GM04504 (cell line): ENCODE measurements around the gene PTPRG.
A peak's percentile ranks its signal among the peaks of the same experiment; 100 is the strongest.

Source experiments
- DNase-seq: peaks from one replicate; pipeline ENCODE4 v3.0.0-alpha.2; 2012; ENCODE audit warnings: low read depth

Gene PTPRG

DNA sequence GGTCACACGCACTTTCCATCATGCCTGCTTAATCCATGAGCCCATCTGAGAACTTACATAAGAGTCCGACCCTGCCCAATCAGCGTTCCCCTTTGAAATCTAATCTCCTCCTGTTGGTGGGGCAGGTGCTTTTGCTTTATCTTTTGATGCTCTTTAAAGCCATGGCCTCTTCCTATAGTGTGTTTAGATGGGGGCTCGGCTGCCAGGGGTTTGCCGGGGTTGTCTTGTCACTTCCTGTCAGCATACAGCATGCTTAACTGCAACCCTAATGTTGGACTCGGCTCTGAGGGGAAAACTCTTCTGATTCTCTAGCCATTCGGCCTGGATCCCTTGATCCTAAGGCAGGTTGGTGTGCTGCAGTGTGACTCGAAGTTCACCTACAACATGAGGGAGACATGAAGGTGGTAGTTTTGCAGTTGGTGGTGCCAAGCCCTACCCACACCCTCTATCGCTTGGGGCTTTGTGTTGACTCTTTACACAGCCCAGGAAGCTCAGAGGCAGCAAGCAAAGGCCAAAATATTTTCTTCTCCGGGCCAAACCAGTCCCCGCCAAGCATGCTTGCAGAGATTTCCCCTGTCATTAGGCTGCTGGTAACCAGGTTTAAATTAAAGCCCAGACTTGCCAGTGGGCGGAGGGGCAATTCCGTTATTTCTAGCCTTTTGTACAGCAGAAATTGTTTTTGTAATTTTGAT lies 593.2 kb downstream of the PTPRG start:
- DNase-seq = no peak

DNA sequence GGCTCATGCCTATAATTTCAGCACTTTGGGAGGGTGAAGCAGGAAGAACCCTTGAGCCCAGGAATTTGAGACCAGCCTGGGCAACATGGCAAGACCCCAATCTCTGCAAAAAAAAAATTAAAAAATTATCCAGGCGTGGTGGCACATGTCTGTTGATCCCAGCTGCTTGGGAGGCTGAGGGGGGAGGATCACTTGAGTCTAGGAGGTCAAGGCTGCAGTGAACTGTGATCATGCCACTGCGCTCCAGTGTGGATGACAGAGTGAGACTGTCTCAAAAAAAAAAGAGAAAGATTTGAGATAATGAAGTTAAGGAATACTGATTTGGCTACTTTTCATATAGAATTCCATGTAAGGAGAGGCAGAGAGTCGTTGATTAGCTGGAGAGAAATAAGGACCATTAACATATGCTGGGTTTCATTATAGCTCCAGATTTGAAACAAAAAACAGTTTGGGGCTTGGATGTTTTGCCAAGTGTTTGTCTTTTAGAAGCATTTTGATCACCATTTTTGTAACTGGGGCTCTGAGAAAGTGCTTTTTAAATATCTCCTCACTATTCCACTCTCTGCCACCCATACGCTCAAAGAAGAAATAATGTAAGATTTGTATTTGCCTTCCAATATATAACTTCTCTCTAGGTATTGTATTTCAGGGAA lies 597.8 kb downstream of the PTPRG start:
- no peak for DNase-seq

DNA sequence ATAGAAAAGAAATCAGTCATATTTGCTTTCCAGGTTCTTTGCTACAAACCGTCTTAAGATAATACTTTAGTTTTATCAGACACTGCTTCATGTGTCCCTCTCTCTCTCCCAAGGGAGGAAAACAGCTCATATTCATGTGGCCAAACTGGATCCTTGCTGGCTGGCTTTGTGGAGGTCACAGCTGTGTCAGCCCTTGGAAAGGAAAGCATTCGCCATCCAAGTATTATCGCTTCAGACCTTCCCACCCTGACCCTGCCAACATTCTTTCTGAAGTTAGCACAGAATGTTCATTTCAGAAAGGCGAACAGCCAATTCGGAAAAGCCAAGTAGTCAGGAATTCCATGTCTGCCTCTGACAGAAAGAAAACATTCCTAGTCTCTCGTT lies 598.3 kb downstream of the PTPRG start:
- DNase-seq = peak; percentile 49

DNA sequence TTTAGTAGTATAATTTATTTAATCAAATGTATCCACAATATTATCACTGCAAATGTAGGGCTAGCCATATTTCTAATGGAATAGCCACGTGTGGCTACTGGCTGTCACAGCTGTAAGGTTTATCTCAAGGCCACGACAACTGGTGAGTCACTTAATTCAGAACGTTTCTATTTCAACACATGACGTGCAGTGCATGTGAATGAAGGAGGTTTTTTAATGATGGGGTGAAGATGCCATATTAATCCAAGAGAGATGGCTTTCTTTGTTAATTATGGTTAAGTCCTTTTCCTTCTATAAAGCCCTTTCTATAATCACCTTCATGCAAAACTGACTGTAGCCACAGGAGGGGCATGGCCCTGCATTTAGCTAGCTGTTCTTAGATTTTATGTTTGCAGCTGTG lies 600.0 kb downstream of the PTPRG start:
- peak; percentile 42 for DNase-seq

DNA sequence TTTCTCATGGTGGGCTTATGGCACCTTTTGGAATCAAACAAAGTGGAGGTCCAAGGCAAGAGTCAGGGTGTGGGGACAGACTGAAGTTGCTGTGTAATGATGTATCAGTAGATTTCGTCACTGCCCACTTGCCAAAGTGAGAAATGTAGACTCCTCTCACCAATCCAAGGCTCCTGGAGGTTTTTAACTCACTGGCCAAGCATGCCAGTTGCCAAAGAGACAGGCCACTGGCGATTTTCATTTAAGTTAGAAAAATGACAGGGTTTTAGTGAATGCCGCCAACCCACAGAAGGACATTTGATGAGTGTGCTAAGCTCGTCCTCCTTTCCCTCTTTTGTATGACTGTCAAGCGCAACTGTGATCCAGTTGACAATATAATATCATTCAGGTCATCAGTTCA lies 602.8 kb downstream of the PTPRG start:
- DNase-seq = no peak

DNA sequence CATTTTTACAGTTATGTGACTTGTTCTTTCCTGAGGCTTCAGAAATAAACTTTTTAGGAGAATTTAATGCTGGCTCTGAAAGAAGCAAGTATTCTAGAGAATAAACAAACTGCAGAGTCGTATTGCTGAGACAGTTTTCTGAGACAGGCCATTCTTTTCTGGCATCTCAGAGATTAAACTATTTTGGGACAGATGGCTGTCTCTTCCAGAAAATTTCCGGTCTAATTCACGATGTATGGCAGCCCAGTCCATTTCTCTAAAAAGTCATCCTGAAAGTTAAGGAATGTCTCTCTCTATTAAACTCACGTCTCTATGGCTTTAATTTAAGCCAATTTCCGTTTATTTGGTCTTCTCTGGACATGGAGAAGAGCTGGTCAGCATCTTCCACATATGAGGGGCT lies 603.4 kb downstream of the PTPRG start:
- no peak for DNase-seq

DNA sequence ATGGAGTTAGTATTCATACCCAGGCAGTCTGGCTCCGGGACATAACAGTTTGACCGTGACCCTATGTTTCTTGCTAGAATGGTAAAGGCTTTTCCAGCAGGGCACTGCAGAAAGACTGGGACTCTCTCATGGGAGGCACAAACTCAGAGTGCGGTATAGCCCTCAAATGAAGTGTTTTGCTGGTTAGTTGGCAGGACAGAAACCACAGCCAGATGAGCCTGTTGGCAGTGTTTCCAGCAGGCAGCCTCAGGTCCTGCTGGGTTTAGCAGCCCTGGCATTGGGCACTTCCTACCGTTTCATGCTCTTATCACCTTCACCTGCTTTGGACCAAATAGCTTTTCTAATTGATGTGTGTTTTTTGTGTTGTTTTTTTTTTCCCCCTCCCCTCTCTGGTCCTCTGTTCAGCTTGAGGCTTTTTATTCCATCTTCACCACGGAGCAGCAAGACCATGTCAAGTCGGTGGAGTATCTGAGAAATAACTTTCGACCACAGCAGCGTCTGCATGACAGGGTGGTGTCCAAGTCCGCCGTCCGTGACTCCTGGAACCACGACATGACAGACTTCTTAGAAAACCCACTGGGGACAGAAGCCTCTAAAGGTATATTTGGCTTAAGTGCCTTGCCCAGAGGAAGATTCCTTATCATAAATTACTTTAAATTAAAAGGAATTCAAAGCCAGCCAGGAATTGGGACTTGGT lies 606.3 kb downstream of the PTPRG start:
- no peak for DNase-seq

DNA sequence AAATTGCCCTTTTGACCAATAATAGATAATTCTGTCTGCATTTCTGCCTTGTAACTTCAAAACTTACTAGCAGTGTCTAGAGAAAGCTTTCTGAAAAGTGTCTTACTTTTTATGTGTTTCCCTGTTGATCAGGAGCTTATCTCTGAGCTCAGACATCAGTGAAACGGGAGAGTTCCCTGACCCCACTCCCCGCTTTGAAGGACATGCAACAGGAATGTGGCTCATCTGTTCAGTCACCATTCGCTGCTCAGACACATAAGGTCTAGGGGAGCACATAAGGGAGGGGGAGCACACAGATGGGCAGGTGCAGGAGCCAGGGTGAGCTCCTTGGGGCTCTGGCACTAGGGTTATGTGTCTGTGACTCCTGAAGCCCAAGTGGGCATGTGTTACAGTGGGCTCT lies 607.0 kb downstream of the PTPRG start:
- DNase-seq = no peak

DNA sequence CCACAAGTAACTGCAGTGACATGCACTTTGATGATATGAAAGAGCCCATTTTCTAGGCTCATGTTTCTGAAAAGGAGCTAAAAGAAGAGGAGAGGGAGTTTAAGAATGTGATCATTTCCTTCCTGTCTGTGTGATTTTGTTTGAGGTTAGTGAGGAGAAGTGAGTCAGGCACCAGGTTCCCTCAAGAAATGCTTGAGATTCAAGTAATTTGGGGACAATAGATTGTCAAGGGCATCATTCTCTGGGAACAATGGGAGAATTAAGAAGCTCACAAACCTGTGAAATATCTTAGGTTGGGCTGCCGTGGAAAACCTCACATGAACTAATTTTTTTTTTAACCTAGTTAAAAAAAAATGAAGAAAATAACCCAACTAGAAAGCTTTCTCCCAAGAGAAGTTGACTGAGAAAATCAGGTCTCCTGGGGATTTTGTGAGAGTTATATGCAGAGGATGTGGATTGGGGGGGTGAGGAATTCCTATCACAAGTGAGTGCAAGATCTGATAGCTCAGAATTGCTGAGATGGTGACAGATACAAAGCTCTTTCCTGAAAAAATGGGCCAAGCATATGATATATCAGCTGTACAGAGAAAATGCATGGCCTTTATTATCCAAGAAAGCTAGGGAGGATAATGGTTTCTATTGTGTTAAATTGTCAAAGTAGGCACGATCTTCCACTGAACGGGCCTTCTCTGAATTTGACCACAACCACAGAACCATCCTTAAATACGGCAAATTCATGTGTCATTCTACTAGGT lies 608.7 kb downstream of the PTPRG start:
- DNase-seq = no peak

DNA sequence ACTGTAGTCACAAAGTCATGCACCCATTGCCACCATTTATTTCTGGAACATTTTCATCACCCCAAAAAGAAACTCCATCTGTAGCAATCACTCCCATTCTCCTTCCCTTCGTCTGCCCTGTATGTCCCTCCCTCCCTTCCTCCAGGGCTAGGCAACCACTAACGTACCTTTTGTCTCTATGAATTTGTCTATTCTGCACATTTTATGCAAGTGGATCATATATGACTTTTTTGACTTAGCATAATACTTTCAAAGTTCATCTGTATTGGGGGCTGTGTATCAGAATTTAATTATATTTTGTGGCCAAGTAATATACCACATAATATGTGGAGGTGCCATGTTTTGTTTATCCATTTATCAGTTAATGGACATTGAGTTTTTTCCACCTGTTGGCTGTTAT lies 610.4 kb downstream of the PTPRG start:
- no peak for DNase-seq

DNA sequence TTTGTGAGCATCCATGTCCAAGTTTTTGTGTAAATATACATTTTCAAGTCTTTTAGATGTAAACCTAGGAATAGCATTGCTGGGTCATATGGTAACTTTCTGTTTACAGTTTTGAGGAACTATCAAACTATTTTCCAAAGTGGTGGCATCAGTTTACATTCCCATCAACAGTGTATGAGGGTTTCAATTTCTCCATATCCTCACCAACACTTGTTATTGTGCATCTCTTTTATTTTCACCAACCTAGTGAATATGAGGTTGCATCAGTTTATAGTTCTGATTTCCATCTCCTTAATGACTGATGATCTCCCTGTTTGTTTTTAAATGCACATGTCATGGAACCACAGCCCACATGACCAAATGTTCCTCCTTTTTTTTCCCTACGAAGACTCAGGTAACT lies 610.8 kb downstream of the PTPRG start:
- no peak for DNase-seq

DNA sequence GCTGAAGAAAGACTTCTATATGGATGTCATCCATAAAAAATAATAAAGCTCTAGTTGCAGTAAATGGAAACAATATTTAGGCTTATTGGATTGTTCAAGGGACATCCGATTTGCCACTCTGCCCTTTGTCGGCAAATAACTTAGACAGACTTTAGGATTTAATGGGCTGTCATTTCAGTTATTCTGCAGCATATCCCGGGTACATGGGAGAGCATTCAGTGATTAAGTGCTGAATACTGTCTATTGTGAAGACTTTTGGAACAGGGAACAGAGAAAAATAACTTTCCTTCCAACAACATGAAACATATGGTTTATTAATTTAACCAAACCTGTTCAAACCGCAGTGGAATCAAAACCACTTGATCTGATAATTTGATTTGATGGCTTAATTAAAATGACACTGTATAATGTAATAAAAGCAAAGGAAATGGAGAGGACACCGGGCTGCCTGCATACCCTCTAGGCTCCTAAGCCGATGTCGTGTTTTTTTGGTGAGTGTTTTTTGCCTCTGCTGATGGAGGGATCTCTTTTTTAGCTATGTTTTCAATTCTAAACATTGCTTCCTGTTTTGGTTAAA lies 612.7 kb downstream of the PTPRG start:
- no peak for DNase-seq

DNA sequence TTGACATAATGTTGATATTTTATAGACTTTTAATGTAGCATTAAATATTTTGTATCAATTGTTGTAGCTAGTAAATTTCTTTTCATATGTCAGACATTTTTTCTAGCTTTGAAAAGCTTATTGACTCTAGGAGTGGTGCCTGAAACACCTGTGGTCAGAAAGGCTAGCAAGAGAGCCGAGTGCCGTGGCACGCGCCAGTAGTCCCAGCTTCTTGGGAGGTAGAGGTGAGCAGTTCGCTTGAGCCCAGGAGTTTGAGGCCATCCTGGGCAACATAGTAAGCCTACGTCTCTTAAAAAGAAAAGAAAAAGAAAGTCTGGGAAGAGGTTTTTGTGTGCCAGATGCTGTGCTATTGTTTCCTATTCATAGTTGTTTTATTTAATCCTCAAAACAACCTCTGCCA lies 613.8 kb downstream of the PTPRG start:
- DNase-seq = no peak

DNA sequence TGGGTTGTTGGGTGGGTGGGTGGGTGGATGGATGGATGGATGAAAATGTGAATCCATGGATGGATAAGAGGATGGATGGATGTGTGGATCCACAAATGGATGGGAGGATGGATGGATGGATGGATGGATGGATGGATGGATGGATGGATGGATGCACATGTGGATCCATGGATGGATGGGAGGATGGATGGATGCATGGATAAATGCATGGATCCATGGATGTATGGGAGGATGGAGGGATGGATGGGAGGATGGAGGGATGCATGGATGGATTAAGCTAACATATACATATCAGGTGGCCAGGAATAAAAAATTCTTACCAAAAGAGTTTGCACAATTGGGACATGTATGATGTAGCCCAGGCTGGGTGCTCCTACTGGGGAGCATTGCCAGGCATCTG lies 616.7 kb downstream of the PTPRG start:
- DNase-seq = no peak

DNA sequence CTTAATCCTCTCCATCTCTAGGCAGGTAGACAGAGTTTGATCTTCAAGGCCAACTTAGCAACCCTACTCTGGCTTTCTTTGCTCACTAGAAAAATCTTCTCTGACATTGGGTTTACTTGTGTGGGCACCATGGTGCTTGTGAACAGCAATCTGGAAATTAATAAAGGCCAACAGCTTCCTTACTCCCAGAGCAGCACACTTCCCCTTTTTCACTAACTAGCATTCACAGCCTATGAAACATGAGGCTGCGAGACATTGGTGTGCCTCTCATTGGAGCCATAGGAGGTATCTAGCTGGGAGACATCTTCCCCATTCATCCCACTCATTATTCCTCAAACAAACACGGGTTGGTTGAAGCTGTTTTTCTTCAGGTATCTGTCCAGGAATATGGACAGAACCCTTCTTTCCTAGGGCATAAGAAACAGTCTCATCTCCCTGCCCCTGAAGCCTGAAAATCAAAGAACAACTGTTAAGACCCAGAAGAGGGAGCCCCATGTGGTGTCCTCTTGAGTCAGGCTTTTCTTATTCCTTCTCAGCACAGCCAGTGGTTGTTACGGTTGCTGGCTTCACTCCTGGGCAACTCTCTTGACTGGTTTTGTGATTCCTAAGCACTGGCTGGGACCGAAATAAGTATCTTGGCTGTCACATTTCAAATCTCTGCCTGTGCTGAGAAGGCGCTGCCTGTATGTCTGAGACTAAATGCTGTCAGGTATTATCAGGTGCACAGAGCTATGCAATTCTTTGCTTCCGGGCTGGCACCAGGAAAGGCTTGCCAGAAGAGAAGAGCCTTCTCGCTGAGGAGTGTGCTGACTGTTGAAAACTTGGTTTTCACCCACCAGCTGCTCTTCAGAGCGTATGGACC lies 617.6 kb downstream of the PTPRG start:
- no peak for DNase-seq

DNA sequence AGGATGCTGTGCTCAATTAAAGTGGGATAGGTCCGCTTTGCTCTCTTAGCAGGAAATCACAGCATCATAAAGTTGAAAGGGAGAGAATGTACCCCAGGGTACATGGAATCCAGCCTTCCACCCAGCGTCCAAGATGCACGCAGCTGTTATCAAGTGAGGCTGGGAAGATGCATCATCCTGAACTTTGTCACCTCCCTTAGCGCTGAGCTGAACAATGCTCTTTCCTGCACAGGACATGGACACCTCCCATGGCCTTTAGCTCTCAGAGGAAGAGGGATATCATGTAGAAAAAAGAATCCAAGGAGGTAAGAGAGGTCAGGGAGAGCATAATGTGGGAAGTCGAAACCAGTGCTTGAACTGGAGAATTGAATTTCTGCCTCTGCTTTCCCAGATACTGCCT lies 619.1 kb downstream of the PTPRG start:
- DNase-seq = no peak

DNA sequence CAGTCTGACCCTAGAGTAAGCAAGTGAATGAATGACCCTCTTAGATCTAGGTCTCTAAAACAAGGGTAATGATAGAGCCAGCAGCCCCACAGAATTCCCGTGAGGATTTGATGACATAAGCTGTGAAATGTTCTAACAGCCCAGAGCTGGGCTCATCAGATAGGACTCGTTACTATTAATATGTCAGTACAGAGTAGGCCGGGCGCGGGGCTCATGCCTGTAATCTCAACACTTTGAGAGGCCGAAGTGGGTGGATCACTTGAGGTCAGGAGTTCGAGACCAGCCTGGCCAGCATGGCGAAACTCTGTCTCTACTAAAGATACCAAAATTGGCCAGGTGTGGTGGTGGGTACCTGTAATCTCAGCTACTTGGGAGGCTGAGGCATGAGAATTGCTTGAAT lies 621.7 kb downstream of the PTPRG start:
- no peak for DNase-seq

DNA sequence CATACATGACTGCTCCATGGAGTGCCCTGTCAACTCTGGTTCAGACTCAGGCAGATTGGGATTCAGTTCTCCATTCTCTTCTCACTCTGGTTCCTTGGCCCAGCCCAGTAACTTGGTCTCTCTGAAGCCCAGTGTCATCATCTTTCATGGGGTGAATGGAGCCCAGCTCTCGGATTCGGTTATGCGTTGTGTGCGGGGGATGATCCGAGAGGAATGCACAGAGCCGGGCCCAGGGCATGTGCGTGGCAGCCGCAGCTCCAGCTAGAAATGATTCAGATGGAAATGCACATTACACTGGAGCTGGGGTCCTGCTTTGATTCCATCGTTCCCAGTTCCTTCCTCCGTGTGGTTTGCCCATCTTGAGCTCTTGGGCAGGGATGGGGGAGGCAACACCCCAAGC lies 622.6 kb downstream of the PTPRG start:
- no peak for DNase-seq

DNA sequence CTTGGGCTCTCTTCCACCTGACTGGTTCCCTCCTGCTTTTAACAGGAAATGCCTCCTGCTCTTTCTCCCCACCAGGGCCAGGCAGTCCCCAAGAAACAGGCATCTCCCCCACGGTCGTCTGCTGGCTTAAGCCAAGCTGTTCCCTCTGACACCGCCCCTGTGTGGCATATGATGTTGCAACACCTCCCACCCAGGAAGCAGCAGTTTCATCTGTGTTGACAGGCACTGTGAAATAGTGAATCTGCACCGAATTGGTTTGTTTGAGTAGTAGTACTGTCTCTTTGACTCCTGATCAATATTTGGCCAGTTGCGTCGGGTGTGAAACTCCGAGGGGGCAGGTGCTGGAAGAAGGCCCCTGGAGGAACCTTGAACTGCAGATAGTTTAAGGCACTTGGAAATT lies 623.2 kb downstream of the PTPRG start:
- DNase-seq = no peak

DNA sequence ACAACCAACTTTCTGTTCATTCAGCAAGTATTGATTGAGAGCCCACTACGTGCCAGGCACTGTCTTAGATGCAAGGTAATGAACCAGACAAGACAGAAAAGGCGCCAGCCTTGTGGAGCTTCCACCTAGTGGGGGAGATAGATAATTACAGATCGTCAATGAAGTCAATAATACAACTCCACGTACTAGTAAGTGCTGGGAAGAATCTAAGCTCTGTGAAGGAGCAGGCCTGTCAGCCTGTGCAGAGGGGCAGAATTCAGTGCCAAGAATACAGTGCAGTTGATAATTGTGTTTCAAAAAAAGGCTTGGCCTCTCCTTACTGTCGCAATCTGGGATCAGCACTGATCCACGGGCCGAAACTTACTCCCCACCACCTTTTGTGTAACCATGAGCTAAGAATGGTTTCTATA lies 625.7 kb downstream of the PTPRG start:
- DNase-seq = no peak

DNA sequence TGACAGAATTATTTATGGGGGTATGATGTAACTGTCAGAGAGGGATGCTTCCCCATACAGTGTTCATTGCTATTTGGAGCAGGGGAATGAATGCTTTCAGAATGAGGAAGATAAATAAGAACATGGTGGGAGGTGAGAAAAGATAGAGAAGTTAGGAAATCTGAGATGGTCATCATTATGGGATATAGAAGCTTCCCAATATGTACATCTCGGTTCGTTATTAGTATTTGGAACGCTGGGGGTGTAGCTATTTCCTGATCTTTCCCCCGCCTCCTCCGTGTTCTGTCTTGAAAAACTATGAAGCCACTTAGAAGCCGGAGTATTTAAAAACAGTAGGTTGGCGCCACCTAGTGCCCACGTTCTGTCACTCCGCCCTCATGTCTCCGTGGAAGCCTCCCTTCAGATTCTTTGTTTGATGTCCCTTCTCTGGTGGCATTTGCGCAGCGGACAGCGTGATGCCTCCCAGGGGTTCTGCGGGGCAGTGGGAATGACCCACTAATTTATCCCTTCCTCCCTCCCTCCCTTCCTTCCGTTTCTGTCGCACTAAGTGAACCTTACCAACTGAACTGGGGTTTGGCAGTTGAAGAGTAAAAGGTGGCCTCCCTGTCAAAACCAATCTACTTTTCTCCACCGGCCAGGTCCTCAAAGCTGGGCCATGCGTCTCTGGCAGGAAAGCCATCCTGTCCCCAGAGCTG lies 627.5 kb downstream of the PTPRG start:
- DNase-seq = peak; percentile 44
